Activated T-helper 1 cell treated with anti-CD3 and anti-CD28 coated beads, Interleukin-2, amount 50 U/mL, for 16 hours (primary cell): ENCODE measurements around the gene SMIM24.
"Not testable (repeated sequence)": the region's sequence is repeated elsewhere in the genome, so short reads cannot be mapped to it uniquely, and the experiment has no call there.

Experiments
- DNase-seq, 2 donors: peaks; one replicate each; pipeline ENCODE4 v3.0.0-alpha.2; 2020; ENCODE audit warnings: low read depth in 1 of 2, low spot score in 1 of 2

SMIM24 gene

GRCh38 chr19:3480383-3481091 lies at the start of gene SMIM24:
Gene SMIM24 (minus strand): TSS chr19:3480525. CDS start chr19:3480463, 62 bp downstream.
- DNase-seq, result no peak

GRCh38 chr19:3529299-3529698 lies 49.0 kb upstream of the SMIM24 start:
- not testable (repeated sequence) for DNase-seq

GRCh38 chr19:3528539-3529211 lies 48.4 kb upstream of the SMIM24 start:
- no peak for DNase-seq

- no peak for DNase-seq
Measured at GRCh38 chr19:3528080-3528479, 47.8 kb upstream of the SMIM24 start.

GRCh38 chr19:3527238-3527910 lies 47.0 kb upstream of the SMIM24 start:
- DNase-seq, result no peak

GRCh38 chr19:3526507-3527237 lies 46.3 kb upstream of the SMIM24 start:
- DNase-seq, result no peak

GRCh38 chr19:3524904-3525451 lies 44.7 kb upstream of the SMIM24 start:
- no peak for DNase-seq

- DNase-seq, result no peak
Measured at GRCh38 chr19:3524078-3524842, 43.9 kb upstream of the SMIM24 start.

GRCh38 chr19:3523361-3524077 lies 43.2 kb upstream of the SMIM24 start:
- no peak for DNase-seq

- DNase-seq, result no peak
Measured at GRCh38 chr19:3522421-3523360, 42.4 kb upstream of the SMIM24 start.

GRCh38 chr19:3521104-3521445 lies 40.8 kb upstream of the SMIM24 start:
- no peak for DNase-seq

- DNase-seq, result no peak
Measured at GRCh38 chr19:3520166-3521103, 40.1 kb upstream of the SMIM24 start.

GRCh38 chr19:3519126-3519525 lies 38.8 kb upstream of the SMIM24 start:
- DNase-seq, result no peak

- no peak for DNase-seq
Measured at GRCh38 chr19:3518659-3519058, 38.3 kb upstream of the SMIM24 start.

GRCh38 chr19:3518255-3518654 lies 37.9 kb upstream of the SMIM24 start:
- no peak for DNase-seq

GRCh38 chr19:3517638-3518037 lies 37.3 kb upstream of the SMIM24 start:
- no peak for DNase-seq

GRCh38 chr19:3516675-3517207 lies 36.4 kb upstream of the SMIM24 start:
- no peak for DNase-seq
